ENCODE measurements around the gene SCUBE2.

The SCUBE2 gene

GRCh38 chr11:9091044-9091922 lies at the start of gene SCUBE2:
Gene SCUBE2, minus strand, starts transcription at chr11:9091599. Its CDS starts 71 bp downstream, at chr11:9091528.
- peaks cover 69% of the 10 kb centered on the region for H3K27me3 Mint-ChIP-seq
- intact Hi-C loops (cut with micrococcal nuclease), result no loop called here
- H3K4me3 Mint-ChIP-seq, result peak within 1 kb of the TSS; percentile 55
- no peaks in the 10 kb centered on the region for H3K36me3 Mint-ChIP-seq (ENCODE audit: low read depth)
- peaks cover 5% of the 10 kb centered on the region for H3K4me1 Mint-ChIP-seq (ENCODE audit: low read depth)
- H3K27ac Mint-ChIP-seq, result no peak within 1 kb of the TSS
- H3K9me3 Mint-ChIP-seq, result no peaks in the 10 kb centered on the region

DNA sequence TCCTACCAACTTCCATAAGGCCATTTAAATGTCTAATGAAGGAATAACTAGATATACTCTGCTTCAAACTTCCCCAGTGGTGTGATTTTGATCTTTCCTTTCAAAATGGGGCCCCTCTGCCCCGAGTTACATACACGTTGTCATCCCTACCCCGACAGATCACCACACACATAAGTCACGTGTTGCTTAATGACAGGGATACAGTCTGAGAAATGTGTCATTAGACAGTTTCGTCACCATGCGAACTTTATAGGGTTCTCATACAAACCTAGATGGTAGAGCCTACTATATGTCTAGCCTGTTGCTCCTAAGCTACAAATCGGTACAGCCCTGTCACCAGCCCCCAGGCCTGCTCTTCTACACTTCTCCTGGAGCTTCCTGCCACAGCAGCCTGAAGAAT lies 49.8 kb upstream of the SCUBE2 start:
- Mint-ChIP-seq H3K27me3 (no peaks in the 10 kb centered on the region), H3K27ac (no peak overlapping the region), H3K4me1 (ENCODE audit: low read depth) (peaks cover 15% of the 10 kb centered on the region), H3K9me3 (no peaks in the 10 kb centered on the region), H3K36me3 (ENCODE audit: low read depth) (peaks cover 94% of the 10 kb centered on the region), H3K4me3 (no peak overlapping the region)
- intact Hi-C loops (cut with micrococcal nuclease), result no loop called here

GRCh38 chr11:9139628-9140357 lies 48.4 kb upstream of the SCUBE2 start:
- Mint-ChIP-seq H3K4me1 (ENCODE audit: low read depth) (peaks cover 15% of the 10 kb centered on the region), H3K4me3 (no peak overlapping the region), H3K27ac (no peak overlapping the region), H3K36me3 (ENCODE audit: low read depth) (peaks cover 92% of the 10 kb centered on the region), H3K9me3 (no peaks in the 10 kb centered on the region), H3K27me3 (no peaks in the 10 kb centered on the region)
- intact Hi-C loops (cut with micrococcal nuclease), result loop anchor here (5.0 kb wide), 1 partner anchor 137 kb away; the partner anchor contains the start of gene NRIP3

DNA sequence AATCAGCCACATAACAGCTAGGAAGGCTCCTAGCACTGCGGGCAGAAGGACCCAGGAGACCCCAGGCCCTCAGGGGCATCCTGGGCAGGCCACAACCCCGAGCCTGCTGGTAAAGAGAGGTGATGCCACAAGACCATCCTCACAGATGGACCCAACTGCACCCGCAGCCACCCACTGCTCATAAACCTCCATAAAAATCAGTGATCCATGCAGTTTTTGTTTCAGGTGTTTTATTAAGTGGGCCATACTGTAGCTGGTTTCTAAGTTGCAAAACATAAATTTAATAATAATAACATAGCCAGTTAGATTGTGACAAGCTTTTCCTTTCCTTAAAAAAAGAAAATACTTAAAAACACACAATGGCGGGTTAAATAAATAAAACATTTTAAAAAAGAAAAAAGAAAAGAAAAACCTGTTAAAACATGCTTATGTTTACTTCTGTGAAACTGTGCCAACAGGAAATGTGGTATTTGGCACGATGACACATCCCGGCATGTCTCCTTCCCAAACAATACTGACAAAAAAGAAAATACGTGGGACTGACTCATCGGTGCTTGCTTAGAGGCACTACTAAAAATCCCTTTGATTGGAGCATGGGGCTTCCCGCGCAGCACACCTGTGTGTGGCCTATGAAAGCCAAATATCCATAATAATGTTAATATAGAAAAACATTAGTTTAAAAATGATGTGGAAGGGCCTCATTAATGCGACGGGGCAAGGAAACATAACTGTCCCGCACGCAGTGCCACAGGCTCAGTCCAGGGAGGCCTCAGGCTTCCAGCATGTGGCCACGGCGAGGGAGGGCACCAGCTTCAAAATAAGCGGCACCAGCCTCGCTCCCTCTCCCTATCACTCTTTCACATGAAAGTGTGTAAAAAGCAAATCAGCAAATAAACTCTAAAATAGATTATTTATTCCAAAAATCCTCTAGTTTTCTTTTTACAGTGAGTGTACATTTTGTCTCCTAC lies 47.5 kb upstream of the SCUBE2 start:
- Mint-ChIP-seq H3K27me3 (no peaks in the 10 kb centered on the region), H3K9me3 (no peaks in the 10 kb centered on the region), H3K4me1 (ENCODE audit: low read depth) (peaks cover 21% of the 10 kb centered on the region), H3K4me3 (no peak overlapping the region), H3K36me3 (ENCODE audit: low read depth) (peaks cover 89% of the 10 kb centered on the region), H3K27ac (no peak overlapping the region)
- intact Hi-C loops (cut with micrococcal nuclease), result loop anchor here (5.0 kb wide), 1 partner anchor 137 kb away; the partner anchor contains the start of gene NRIP3

DNA sequence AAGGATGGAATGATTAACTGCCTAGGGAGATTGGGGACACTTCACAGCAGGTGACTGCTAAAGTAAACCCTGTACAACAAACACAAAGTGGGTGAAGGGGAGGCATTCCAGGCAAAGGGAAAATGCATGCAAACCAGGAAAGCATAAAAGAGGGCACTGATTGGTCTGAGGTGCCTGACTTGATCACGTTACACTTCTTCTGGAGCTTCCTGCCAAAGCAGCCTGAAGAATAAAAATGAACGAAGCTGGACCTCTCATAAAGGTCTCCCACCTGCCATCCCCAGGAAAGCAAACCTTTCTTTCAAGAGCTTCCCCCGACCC lies 46.7 kb upstream of the SCUBE2 start:
- intact Hi-C loops (cut with micrococcal nuclease), result loop anchor here (5.0 kb wide), 1 partner anchor 136 kb away; the partner anchor contains the start of gene NRIP3
- H3K9me3 Mint-ChIP-seq, result no peaks in the 10 kb centered on the region
- H3K27me3 Mint-ChIP-seq, result no peaks in the 10 kb centered on the region
- H3K4me1 Mint-ChIP-seq (ENCODE audit: low read depth), result peaks cover 22% of the 10 kb centered on the region
- H3K27ac Mint-ChIP-seq, result no peak overlapping the region
- H3K4me3 Mint-ChIP-seq, result no peak overlapping the region
- peaks cover 84% of the 10 kb centered on the region for H3K36me3 Mint-ChIP-seq (ENCODE audit: low read depth)

DNA sequence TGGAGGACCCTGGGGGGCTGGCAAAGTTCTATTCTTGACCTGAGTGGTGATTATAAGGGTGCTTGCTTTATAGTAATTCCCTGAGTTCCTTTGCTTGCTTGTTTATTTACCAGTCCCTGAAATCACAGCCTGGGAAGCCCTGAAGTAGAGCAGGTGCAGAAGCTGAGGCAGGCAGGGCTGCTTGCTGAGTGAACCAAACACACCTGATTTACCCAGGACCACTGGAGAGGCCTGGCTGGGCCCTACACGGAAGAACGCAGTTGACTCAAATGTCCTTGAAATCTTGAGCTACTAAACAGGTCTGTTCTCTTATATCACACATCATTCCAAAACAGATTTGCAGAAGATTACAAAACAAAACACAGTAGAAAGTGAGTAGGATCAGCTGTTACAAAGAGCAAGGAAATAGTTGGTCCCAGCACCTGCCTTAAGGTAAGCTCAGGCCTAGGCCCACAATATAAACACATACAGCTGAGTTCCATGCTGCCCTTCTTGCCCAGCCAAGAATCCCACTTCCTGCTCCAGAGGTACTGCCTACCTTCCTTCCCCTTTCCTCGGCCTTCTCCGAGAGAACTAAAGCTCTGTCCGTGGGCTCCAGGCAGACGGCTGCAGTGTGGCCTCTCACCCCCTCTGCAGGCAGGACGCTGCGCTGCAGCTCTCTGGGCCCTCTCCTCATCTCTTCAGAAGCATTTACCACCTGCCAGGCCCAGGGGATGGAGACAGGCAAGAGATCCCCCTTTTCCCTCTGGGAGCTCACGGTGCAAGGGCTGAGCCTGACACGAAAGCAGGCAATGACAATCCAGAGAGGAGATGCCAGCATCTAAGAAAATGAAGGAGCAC lies 46.1 kb upstream of the SCUBE2 start:
- Mint-ChIP-seq H3K4me3 (no peak overlapping the region), H3K36me3 (ENCODE audit: low read depth) (peaks cover 78% of the 10 kb centered on the region), H3K4me1 (ENCODE audit: low read depth) (peaks cover 22% of the 10 kb centered on the region), H3K9me3 (no peaks in the 10 kb centered on the region), H3K27ac (no peak overlapping the region), H3K27me3 (no peaks in the 10 kb centered on the region)
- intact Hi-C loops (cut with micrococcal nuclease), result loop anchor here (1.0 to 5.0 kb wide), 4 partner anchors 122 to 223 kb away; partner anchors contain the start of genes NRIP3 and TMEM9B

DNA sequence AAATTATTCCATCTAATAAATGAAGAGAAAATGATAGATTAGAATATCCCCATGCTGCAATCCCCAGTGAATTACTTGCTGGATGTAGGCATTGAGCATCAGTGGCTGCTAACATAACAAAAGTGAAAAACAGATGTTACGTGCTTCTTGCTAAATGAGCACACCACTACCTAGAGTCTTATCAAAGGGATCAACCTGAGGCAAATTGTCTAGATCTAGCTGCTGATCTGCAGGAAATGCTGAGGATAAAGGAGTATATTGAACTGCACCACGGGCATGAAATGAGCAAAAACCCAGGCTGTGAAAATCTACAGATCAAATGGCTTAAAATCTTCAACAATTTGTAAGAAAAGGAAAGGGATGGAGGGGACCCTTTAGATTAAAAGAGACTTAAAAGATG lies 45.3 kb upstream of the SCUBE2 start:
- peak overlapping the region; percentile 2 for H3K4me3 Mint-ChIP-seq
- peaks cover 77% of the 10 kb centered on the region for H3K36me3 Mint-ChIP-seq (ENCODE audit: low read depth)
- intact Hi-C loops (cut with micrococcal nuclease), result loop anchor here (1.0 to 5.0 kb wide), 4 partner anchors 121 to 222 kb away; partner anchors contain the start of genes NRIP3 and TMEM9B
- H3K27ac Mint-ChIP-seq, result no peak overlapping the region
- H3K4me1 Mint-ChIP-seq (ENCODE audit: low read depth), result peaks cover 22% of the 10 kb centered on the region
- no peaks in the 10 kb centered on the region for H3K27me3 Mint-ChIP-seq
- no peaks in the 10 kb centered on the region for H3K9me3 Mint-ChIP-seq

DNA sequence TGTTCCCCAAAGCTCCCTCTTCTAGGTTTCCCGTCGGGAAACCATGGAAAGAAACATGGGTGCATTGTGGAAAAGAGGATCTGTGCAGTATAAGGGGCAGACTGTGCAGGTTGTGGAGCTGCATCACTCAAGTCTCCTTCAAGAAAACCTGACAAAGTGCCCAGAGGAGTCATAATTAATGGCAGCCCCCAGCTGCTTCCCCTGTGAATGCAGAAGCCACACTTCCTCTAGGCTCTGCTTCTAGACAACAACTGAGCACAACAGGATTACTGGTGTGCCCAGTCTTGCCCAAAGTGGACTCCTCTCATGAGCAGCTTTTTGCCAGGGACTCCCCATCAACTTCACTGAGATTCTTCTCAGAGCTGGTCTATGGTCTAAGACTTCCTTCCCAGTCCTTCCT lies 42.6 kb upstream of the SCUBE2 start:
- no peaks in the 10 kb centered on the region for H3K27me3 Mint-ChIP-seq
- H3K4me3 Mint-ChIP-seq, result no peak overlapping the region
- no peak overlapping the region for H3K27ac Mint-ChIP-seq
- H3K36me3 Mint-ChIP-seq (ENCODE audit: low read depth), result peaks cover 51% of the 10 kb centered on the region
- H3K9me3 Mint-ChIP-seq, result no peaks in the 10 kb centered on the region
- intact Hi-C loops (cut with micrococcal nuclease), result no loop called here
- H3K4me1 Mint-ChIP-seq (ENCODE audit: low read depth), result peaks cover 38% of the 10 kb centered on the region

- Mint-ChIP-seq H3K4me1 (ENCODE audit: low read depth) (peaks cover 35% of the 10 kb centered on the region), H3K9me3 (no peaks in the 10 kb centered on the region), H3K27me3 (no peaks in the 10 kb centered on the region), H3K36me3 (ENCODE audit: low read depth) (peaks cover 37% of the 10 kb centered on the region), H3K27ac (peak overlapping the region; percentile 15), H3K4me3 (no peak overlapping the region)
- intact Hi-C loops (cut with micrococcal nuclease), result no loop called here
These were observed 40.9 kb upstream of the SCUBE2 start for GRCh38 chr11:9132203-9132878.

DNA sequence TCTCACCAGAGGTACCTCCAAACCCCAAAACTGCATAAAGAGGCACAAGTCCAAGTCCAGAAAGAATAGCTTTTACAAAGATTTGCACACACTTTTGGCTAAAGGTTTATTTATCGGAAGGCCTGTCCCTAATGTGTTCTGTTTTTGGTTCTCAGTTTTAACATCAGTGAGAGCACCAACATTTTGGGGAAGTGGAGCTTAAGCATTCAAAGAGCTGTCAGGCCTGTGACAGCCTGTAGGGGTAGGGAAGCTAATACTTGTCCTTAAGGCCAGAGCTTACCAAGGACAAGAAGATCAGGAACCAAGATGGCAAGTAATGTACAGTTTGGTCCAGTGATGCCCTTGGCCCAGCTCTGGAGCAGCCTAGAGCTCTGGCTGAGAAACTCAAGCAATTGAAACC lies 38.9 kb upstream of the SCUBE2 start:
- H3K27ac Mint-ChIP-seq, result peak overlapping the region; percentile 61
- no peak overlapping the region for H3K4me3 Mint-ChIP-seq
- H3K27me3 Mint-ChIP-seq, result no peaks in the 10 kb centered on the region
- H3K4me1 Mint-ChIP-seq (ENCODE audit: low read depth), result peaks cover 46% of the 10 kb centered on the region
- H3K9me3 Mint-ChIP-seq, result no peaks in the 10 kb centered on the region
- intact Hi-C loops (cut with micrococcal nuclease), result no loop called here
- H3K36me3 Mint-ChIP-seq (ENCODE audit: low read depth), result peaks cover 19% of the 10 kb centered on the region

- peaks cover 49% of the 10 kb centered on the region for H3K4me1 Mint-ChIP-seq (ENCODE audit: low read depth)
- intact Hi-C loops (cut with micrococcal nuclease), result no loop called here
- H3K36me3 Mint-ChIP-seq (ENCODE audit: low read depth), result no peaks in the 10 kb centered on the region
- no peaks in the 10 kb centered on the region for H3K27me3 Mint-ChIP-seq
- no peak overlapping the region for H3K4me3 Mint-ChIP-seq
- H3K9me3 Mint-ChIP-seq, result no peaks in the 10 kb centered on the region
- H3K27ac Mint-ChIP-seq, result peak overlapping the region; percentile 57
These were observed 35.2 kb upstream of the SCUBE2 start for GRCh38 chr11:9126636-9127035.

- Mint-ChIP-seq H3K4me3 (no peak overlapping the region), H3K36me3 (ENCODE audit: low read depth) (no peaks in the 10 kb centered on the region), H3K27ac (peak overlapping the region; percentile 47), H3K27me3 (no peaks in the 10 kb centered on the region), H3K9me3 (no peaks in the 10 kb centered on the region), H3K4me1 (ENCODE audit: low read depth) (peaks cover 39% of the 10 kb centered on the region)
- intact Hi-C loops (cut with micrococcal nuclease), result no loop called here
These were observed 33.9 kb upstream of the SCUBE2 start for GRCh38 chr11:9125185-9125886.
